Hepatocyte (in vitro differentiated cells): Measurements from ENCODE around the gene CENPB.

ENCODE experiments used
- CTCF ChIP-seq: fragments of 200-600 bp; sonication (generic); IDR thresholded peaks from 2 replicates; pipeline ENCODE4 v1.5.1; 2016; ENCODE audit warnings: antibody characterized with exemption, mild to moderate bottlenecking; ENCODE audit not compliant: poor library complexity
- EZH2 ChIP-seq: fragments of 200-600 bp; sonication (generic); IDR thresholded peaks from 2 replicates; pipeline ENCODE4 v1.6.1; 2016; ENCODE audit warnings: antibody characterized with exemption, mild to moderate bottlenecking, borderline replicate concordance

GRCh38 chr20:3751305-3751674 is 35.2 kb downstream of the CENPB start:
- TF ChIP-seq CTCF = no peak
- TF ChIP-seq EZH2 = peak; percentile 11
